ENCODE data around the gene RUNX1. TPM values are rescaled to one million over a fixed set of nuclear protein-coding genes. Genes with fewer than 3 reads are reported as not detected.

Gene RUNX1
- total and polyA plus RNA-seq, 7 experiments from 2014 or later = 27.9 to 154 (median 85.1) TPM

DNA sequence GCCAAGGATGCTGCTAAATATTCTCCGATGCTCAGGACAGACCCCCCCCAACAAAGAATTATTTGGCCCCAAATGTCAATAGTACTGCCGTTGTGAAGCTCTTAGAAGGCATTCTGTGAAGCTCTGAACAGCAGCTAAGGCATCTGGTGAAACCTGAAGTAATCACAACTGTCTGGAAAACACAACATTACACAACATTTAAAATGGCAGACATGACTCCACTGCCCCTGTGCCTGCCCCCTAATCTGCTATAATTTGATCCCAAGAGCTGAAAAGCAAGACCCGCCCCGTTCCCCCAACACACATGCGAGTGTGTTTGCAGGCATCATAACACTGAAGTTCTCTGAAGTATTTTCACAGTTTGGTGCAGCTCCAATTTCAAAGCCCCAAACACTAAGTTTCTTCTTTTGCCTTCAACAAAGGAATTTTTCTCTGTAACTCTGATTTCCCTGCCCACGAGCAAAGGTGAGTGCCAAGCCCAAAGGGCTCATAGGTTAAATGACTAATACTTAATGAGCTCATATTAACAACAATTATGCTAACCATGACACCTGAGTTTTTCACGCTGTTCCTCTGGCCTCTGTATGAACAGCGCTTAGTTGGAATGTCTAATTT is 251.1 kb downstream of the RUNX1 start:
- DNase-seq (no peak), ATAC-seq (no peak)
- peak overlapping the region in 5 of 9 donors; percentile 21 to 78 (median 64) for H3K27ac Mint-ChIP-seq
- no peak overlapping the region for H3K4me3 Mint-ChIP-seq
- Histone ChIP-seq H3K27me3 (ENCODE audit: control insufficient read depth in 2 of 2, insufficient read depth in 2 of 2, low read length in 2 of 2) (no peaks in the 10 kb centered on the region), H3K27ac (ENCODE audit: low read depth, low read length) (no peak overlapping the region), H3K4me3 (ENCODE audit: low read length) (no peak overlapping the region), H3K4me1 (ENCODE audit: control insufficient read depth in 2 of 2, insufficient read depth in 2 of 2, low read length in 2 of 2) (no peaks in the 10 kb centered on the region), H3K9me3 (ENCODE audit: control insufficient read depth in 2 of 3, low read length in 3 of 3) (no peaks in the 10 kb centered on the region), H3K36me3 (ENCODE audit: control insufficient read depth in 2 of 3, insufficient read depth in 3 of 3, low read length in 3 of 3) (peaks cover 14 to 87% (median 31%) of the 10 kb centered on the region in 3 experiments)
- POLR2A ChIA-PET = interaction anchor here (0.5 kb wide), 1 partner anchor 8 kb away, joined by 3 read pairs; no protein-coding TSS in a partner anchor
- H3K9me3 Mint-ChIP-seq = no peaks in the 10 kb centered on the region
- CTCF ChIA-PET = interaction anchor here (0.6 kb wide), 1 partner anchor 10 kb away, joined by 3 read pairs; no protein-coding TSS in a partner anchor
- peaks cover 16 to 64% (median 48%) of the 10 kb centered on the region in 5 donors for H3K36me3 Mint-ChIP-seq
- peaks cover 0 to 14% (median 10%) of the 10 kb centered on the region in 7 donors for H3K4me1 Mint-ChIP-seq
- intact Hi-C loops (cut with micrococcal nuclease) = no loop called here
- no peaks in the 10 kb centered on the region for H3K27me3 Mint-ChIP-seq

DNA sequence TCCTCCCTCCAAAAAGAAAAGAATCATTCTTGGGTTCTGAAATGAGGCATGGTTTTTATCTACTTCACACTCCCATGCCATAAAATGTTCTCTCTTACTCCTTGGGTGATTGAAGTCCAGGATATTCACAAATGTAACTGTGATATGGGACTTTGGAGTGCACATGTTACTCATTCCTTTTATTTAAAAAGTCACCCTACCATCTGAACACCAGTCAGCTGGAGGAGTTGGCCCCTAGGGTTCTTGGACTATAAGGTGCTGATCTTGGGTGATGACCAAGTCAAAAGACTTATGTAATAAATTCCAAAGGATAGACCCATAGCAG is 251.9 kb downstream of the RUNX1 start:
- intact Hi-C loops (cut with micrococcal nuclease) = no loop called here
- H3K27ac Mint-ChIP-seq = peak overlapping the region in 7 of 9 donors; percentile 4 to 86 (median 45)
- H3K36me3 Mint-ChIP-seq = peaks cover 16 to 70% (median 50%) of the 10 kb centered on the region in 5 donors
- peaks cover 0 to 12% (median 5%) of the 10 kb centered on the region in 7 donors for H3K4me1 Mint-ChIP-seq
- Histone ChIP-seq H3K4me3 (ENCODE audit: low read length) (no peak overlapping the region), H3K4me1 (ENCODE audit: control insufficient read depth in 2 of 2, insufficient read depth in 2 of 2, low read length in 2 of 2) (no peaks in the 10 kb centered on the region), H3K36me3 (ENCODE audit: control insufficient read depth in 2 of 3, insufficient read depth in 3 of 3, low read length in 3 of 3) (peaks cover 14 to 92% (median 31%) of the 10 kb centered on the region in 3 experiments), H3K9me3 (ENCODE audit: control insufficient read depth in 2 of 3, low read length in 3 of 3) (no peaks in the 10 kb centered on the region), H3K27me3 (ENCODE audit: control insufficient read depth in 2 of 2, insufficient read depth in 2 of 2, low read length in 2 of 2) (no peaks in the 10 kb centered on the region), H3K27ac (ENCODE audit: low read depth, low read length) (no peak overlapping the region)
- no peaks in the 10 kb centered on the region for H3K27me3 Mint-ChIP-seq
- H3K4me3 Mint-ChIP-seq = no peak overlapping the region
- ATAC-seq (no peak), DNase-seq (no peak)
- POLR2A ChIA-PET = interaction anchor here (0.7 kb wide), 1 partner anchor 225 kb away, joined by 3 read pairs; no protein-coding TSS in a partner anchor
- H3K9me3 Mint-ChIP-seq = peaks cover 0 to 2% (median 0%) of the 10 kb centered on the region in 11 donors
- CTCF ChIA-PET = no interaction called here

DNA sequence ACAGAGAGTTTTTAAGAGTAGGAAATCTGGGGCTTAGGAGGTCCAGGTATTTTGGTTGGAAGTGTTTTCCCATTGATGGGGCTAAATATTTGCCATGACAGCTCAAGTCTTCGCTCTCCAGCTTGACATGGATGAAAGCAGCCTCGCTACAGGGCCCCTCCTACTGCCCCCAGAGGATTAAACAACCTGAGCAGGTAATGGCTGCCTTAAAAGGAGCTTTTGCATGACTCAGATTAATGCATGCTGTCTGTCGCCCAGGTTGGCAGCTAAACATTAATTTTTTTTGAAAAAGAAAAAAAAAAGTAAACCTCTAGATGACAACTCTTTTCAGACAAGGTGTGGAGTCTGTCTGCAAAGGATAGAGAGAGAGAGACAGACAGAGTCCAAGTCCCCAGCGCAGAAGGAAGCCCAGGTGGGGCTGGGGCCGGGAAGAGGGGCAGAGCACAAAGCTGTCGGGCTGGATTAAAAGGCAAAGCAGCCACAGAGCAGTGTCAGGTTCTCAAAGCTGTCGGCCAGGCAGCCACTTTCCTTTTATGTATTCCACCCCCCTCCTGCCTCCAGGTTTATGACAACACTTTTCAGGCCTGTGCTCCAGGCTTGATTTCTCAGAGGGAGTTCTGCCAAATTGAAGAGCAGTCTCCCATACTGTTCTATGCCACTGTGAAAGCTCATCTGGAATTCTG is 252.4 kb downstream of the RUNX1 start:
- no peak for ATAC-seq
- DNase-seq = no peak
- Histone ChIP-seq H3K4me3 (ENCODE audit: low read length) (no peak overlapping the region), H3K4me1 (ENCODE audit: control insufficient read depth in 2 of 2, insufficient read depth in 2 of 2, low read length in 2 of 2) (no peaks in the 10 kb centered on the region), H3K9me3 (ENCODE audit: control insufficient read depth in 2 of 3, low read length in 3 of 3) (no peaks in the 10 kb centered on the region), H3K27me3 (ENCODE audit: control insufficient read depth in 2 of 2, insufficient read depth in 2 of 2, low read length in 2 of 2) (no peaks in the 10 kb centered on the region), H3K27ac (ENCODE audit: low read depth, low read length) (no peak overlapping the region), H3K36me3 (ENCODE audit: control insufficient read depth in 2 of 3, insufficient read depth in 3 of 3, low read length in 3 of 3) (peaks cover 14 to 89% (median 31%) of the 10 kb centered on the region in 3 experiments)
- CTCF ChIA-PET = no interaction called here
- no peak overlapping the region for H3K4me3 Mint-ChIP-seq
- H3K27ac Mint-ChIP-seq = peak overlapping the region in 6 of 9 donors; percentile 21 to 81 (median 55)
- H3K4me1 Mint-ChIP-seq = peaks cover 0 to 7% (median under 1%) of the 10 kb centered on the region in 7 donors
- intact Hi-C loops (cut with micrococcal nuclease) = no loop called here
- POLR2A ChIA-PET = interaction anchor here (0.7 kb wide), 1 partner anchor 225 kb away, joined by 3 read pairs; no protein-coding TSS in a partner anchor
- H3K9me3 Mint-ChIP-seq = peaks cover 0 to 2% (median 0%) of the 10 kb centered on the region in 11 donors
- peaks cover 16 to 66% (median 46%) of the 10 kb centered on the region in 5 donors for H3K36me3 Mint-ChIP-seq
- H3K27me3 Mint-ChIP-seq = no peaks in the 10 kb centered on the region

DNA sequence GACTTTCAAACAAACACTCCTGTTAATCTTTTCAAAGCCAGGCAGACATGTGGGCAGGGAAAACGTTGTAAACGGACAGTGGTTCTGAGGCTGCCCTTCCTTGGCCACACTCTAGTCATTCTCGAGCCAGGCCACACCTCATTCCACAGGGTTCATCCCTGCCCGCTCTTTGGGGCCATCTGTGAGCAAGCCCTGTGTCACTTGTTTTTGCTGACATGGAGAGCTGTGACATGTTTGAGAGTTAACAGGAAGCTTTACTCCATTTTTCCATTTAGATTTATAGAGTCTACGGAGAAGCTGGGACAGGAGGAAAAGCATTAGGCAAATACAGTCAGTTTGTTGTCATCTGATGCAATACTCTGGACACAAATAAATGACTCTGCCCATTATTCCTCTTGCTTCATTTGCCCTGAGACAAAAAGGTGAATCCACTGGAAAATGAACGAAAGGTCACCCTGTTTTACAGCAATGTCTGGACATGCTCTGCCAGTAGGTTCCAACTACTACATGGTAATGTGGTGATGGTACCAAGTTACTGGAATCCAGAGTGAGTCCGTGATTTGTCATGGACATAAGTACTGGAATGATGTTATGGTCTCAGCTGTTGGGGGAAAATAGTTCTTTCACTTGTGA is 253.4 kb downstream of the RUNX1 start:
- intact Hi-C loops (cut with micrococcal nuclease) = no loop called here
- Mint-ChIP-seq H3K36me3 (peaks cover 16 to 69% (median 50%) of the 10 kb centered on the region in 5 donors), H3K27ac (peak overlapping the region in 5 of 9 donors; percentile 1 to 75 (median 36)), H3K27me3 (no peaks in the 10 kb centered on the region), H3K4me1 (peaks cover 0 to 6% (median 0%) of the 10 kb centered on the region in 7 donors), H3K9me3 (peaks cover 0 to 2% (median 0%) of the 10 kb centered on the region in 11 donors), H3K4me3 (no peak overlapping the region)
- ChIA-PET CTCF (no interaction called here), POLR2A (no interaction called here)
- Histone ChIP-seq H3K4me1 (ENCODE audit: control insufficient read depth in 2 of 2, insufficient read depth in 2 of 2, low read length in 2 of 2) (no peaks in the 10 kb centered on the region), H3K36me3 (ENCODE audit: control insufficient read depth in 2 of 3, insufficient read depth in 3 of 3, low read length in 3 of 3) (peaks cover 14 to 86% (median 31%) of the 10 kb centered on the region in 3 experiments), H3K27me3 (ENCODE audit: control insufficient read depth in 2 of 2, insufficient read depth in 2 of 2, low read length in 2 of 2) (no peaks in the 10 kb centered on the region), H3K27ac (ENCODE audit: low read depth, low read length) (no peak overlapping the region), H3K4me3 (ENCODE audit: low read length) (no peak overlapping the region), H3K9me3 (ENCODE audit: control insufficient read depth in 2 of 3, low read length in 3 of 3) (no peaks in the 10 kb centered on the region)
- ATAC-seq = no peak
- no peak for DNase-seq

DNA sequence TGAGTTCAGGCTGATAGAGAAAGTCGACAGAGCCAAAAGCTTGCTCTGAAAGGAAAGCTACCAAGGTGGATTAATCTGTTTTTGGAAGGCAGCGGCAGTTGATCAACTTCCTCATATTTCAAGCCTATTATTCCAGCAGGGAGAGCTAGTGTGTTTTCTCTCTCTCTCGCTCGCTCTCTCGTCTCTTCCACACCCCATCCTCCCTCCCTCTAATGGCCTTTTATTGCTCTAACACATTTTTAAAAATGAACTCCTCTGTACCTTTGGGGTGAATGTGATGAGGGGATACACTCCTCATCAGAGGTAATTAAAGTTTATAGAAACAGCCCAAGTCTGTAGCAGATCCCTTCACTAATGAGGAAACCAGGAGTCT is 253.9 kb downstream of the RUNX1 start:
- intact Hi-C loops (cut with micrococcal nuclease) = no loop called here
- DNase-seq = no peak
- Mint-ChIP-seq H3K27me3 (no peaks in the 10 kb centered on the region), H3K4me3 (no peak overlapping the region), H3K4me1 (peaks cover 0 to 6% (median 0%) of the 10 kb centered on the region in 7 donors), H3K36me3 (peaks cover 16 to 72% (median 51%) of the 10 kb centered on the region in 5 donors), H3K27ac (peak overlapping the region in 6 of 9 donors; percentile 10 to 75 (median 42)), H3K9me3 (peaks cover 0 to 2% (median 0%) of the 10 kb centered on the region in 11 donors)
- Histone ChIP-seq H3K9me3 (ENCODE audit: control insufficient read depth in 2 of 3, low read length in 3 of 3) (no peaks in the 10 kb centered on the region), H3K27me3 (ENCODE audit: control insufficient read depth in 2 of 2, insufficient read depth in 2 of 2, low read length in 2 of 2) (no peaks in the 10 kb centered on the region), H3K36me3 (ENCODE audit: control insufficient read depth in 2 of 3, insufficient read depth in 3 of 3, low read length in 3 of 3) (peaks cover 14 to 85% (median 31%) of the 10 kb centered on the region in 3 experiments), H3K27ac (ENCODE audit: low read depth, low read length) (no peak overlapping the region), H3K4me1 (ENCODE audit: control insufficient read depth in 2 of 2, insufficient read depth in 2 of 2, low read length in 2 of 2) (no peaks in the 10 kb centered on the region), H3K4me3 (ENCODE audit: low read length) (no peak overlapping the region)
- CTCF ChIA-PET = no interaction called here
- ATAC-seq = no peak
- POLR2A ChIA-PET = no interaction called here

DNA sequence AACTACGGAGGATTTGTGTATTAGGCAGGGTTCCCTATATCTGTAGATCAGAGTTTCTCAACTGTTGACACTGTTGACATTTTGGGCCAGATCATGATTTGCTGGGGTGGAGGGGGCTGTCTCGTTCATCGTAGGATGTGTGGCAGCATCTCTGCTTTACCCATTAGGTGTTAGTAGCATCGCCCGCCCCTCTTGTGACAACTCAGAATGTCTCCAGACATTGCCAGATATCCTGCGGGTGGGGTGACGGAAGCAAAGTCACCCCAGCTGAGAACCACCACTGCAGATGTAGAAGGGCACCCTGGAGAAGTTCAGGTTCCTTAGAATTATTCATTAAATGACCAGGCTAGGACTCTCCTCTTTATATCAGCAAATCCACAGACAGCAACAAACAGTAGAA is 254.4 kb downstream of the RUNX1 start:
- Mint-ChIP-seq H3K36me3 (peaks cover 16 to 70% (median 51%) of the 10 kb centered on the region in 5 donors), H3K9me3 (peaks cover 0 to 2% (median 0%) of the 10 kb centered on the region in 11 donors), H3K4me3 (no peak overlapping the region), H3K4me1 (peaks cover 0 to 6% (median 0%) of the 10 kb centered on the region in 7 donors), H3K27me3 (no peaks in the 10 kb centered on the region), H3K27ac (peak overlapping the region in 4 of 9 donors; percentile 10 to 49 (median 26))
- Histone ChIP-seq H3K36me3 (ENCODE audit: control insufficient read depth in 2 of 3, insufficient read depth in 3 of 3, low read length in 3 of 3) (peaks cover 14 to 80% (median 31%) of the 10 kb centered on the region in 3 experiments), H3K9me3 (ENCODE audit: control insufficient read depth in 2 of 3, low read length in 3 of 3) (no peaks in the 10 kb centered on the region), H3K4me3 (ENCODE audit: low read length) (no peak overlapping the region), H3K4me1 (ENCODE audit: control insufficient read depth in 2 of 2, insufficient read depth in 2 of 2, low read length in 2 of 2) (no peaks in the 10 kb centered on the region), H3K27ac (ENCODE audit: low read depth, low read length) (no peak overlapping the region), H3K27me3 (ENCODE audit: control insufficient read depth in 2 of 2, insufficient read depth in 2 of 2, low read length in 2 of 2) (no peaks in the 10 kb centered on the region)
- ChIA-PET CTCF (no interaction called here), POLR2A (no interaction called here)
- intact Hi-C loops (cut with micrococcal nuclease) = no loop called here
- no peak for ATAC-seq
- DNase-seq = no peak

Measured in naive thymus-derived CD4-positive, alpha-beta T cell (primary cell).